GM20000 (cell line): Measurements from ENCODE around the gene CDK4.
A peak's percentile ranks its signal among the peaks of the same experiment; 100 is the strongest.

ENCODE experiments used
- DNase-seq: peaks from one replicate; pipeline ENCODE4 v3.0.0; 2012; ENCODE audit warnings: low spot score
- TF ChIP-seq, protein P1 (sequence below): IDR thresholded peaks from 2 replicates; pipeline ENCODE4 v1.5.1; 2012; ENCODE audit warnings: mild to moderate bottlenecking, control low read depth; ENCODE audit errors: extremely low read depth, missing control alignments

CDK4 gene

DNA sequence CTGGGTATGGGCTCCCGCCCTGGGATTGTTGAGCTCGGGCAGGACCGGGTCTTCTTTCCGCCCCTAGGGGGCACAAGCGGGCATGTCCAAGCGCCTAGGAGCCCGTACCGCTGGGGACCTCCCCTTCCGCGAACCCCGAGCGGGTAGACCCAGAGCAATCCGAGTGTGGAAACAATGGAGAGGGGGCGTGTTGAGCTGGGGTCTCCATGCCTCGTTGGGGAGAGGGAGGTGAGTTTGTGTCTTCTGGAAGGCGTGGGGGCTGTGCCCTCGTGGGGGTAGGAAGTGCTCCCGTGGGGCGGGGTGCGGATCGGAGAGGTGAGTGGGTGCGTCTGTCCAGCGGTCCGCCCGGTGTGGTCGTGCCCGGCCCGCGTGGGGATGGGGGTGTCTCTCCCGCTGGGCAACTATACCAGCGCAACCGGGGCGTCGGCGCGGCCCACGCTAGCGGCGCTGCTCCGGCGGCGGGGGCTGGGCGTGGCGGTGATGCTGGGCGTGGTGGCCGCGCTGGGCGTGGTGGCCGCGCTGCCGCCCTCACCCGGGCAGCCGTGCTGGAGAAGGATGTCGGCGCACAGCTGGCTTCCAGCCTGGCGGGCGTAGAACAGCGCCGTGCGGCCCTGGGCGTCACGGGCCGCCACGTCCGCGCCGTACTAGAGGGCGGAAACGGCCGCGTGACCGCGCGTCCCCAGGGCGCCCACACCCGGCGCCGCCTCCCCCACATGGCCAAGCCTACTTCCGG, 25.8 kb downstream of the CDK4 start:
- DNase-seq = peak; percentile 55
- TF ChIP-seq, protein P1, sequence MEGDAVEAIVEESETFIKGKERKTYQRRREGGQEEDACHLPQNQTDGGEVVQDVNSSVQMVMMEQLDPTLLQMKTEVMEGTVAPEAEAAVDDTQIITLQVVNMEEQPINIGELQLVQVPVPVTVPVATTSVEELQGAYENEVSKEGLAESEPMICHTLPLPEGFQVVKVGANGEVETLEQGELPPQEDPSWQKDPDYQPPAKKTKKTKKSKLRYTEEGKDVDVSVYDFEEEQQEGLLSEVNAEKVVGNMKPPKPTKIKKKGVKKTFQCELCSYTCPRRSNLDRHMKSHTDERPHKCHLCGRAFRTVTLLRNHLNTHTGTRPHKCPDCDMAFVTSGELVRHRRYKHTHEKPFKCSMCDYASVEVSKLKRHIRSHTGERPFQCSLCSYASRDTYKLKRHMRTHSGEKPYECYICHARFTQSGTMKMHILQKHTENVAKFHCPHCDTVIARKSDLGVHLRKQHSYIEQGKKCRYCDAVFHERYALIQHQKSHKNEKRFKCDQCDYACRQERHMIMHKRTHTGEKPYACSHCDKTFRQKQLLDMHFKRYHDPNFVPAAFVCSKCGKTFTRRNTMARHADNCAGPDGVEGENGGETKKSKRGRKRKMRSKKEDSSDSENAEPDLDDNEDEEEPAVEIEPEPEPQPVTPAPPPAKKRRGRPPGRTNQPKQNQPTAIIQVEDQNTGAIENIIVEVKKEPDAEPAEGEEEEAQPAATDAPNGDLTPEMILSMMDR = no peak

DNA sequence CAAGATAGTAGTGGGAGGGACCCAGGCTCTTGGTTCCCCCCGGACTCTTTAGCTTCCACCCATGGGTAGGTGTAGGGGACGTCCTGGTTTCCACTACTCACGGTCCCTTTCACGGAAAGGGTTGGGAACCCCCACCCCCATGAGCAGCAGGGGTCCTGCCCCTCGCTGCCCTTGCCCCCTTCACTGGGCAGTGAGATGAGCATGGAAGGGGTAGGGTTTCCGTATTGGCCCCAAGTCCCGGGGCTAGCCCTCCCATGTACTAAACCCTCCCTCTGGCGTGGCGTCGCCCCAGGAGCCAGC, 26.3 kb downstream of the CDK4 start:
- peak; percentile 31 for DNase-seq
- TF ChIP-seq, protein P1 = no peak

DNA sequence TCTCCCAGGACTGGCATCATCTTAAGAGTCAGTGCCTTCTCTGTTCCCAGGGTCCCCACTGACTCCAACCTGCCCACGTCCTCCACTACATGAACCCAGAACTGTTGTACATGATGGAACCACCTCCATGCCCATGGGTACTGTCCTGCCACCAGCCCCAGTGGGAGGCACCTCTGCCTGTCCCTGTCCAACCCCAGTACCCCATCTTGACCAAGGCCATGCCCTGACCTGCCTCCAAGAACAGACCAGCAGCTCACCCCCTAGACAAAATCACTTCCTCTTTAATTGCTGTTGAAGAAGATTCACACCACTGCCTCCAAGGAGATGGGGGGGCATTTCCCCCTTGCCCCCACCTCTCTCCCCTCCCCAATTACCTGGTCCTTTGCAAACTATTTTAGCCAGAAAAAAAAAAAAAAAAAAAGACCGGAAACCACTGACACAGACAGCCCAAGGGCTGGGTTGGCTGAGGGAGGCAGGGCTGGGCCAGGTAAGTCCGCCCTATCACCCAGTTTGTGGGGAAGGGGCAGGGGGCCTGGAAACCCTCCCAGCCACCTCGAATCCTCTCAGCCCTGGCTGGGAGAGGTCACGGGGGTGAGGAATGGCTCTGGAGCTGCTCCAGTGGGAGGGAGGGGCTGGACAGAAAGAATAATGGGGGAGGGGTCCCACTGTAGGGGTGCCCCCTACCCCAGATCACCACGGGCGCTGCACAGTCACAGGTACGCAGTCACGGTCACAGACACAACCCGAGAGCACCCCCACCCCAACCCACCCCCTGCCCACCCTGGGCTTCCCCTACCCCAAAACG, 27.0 kb downstream of the CDK4 start:
- DNase-seq = peak; percentile 18

DNA sequence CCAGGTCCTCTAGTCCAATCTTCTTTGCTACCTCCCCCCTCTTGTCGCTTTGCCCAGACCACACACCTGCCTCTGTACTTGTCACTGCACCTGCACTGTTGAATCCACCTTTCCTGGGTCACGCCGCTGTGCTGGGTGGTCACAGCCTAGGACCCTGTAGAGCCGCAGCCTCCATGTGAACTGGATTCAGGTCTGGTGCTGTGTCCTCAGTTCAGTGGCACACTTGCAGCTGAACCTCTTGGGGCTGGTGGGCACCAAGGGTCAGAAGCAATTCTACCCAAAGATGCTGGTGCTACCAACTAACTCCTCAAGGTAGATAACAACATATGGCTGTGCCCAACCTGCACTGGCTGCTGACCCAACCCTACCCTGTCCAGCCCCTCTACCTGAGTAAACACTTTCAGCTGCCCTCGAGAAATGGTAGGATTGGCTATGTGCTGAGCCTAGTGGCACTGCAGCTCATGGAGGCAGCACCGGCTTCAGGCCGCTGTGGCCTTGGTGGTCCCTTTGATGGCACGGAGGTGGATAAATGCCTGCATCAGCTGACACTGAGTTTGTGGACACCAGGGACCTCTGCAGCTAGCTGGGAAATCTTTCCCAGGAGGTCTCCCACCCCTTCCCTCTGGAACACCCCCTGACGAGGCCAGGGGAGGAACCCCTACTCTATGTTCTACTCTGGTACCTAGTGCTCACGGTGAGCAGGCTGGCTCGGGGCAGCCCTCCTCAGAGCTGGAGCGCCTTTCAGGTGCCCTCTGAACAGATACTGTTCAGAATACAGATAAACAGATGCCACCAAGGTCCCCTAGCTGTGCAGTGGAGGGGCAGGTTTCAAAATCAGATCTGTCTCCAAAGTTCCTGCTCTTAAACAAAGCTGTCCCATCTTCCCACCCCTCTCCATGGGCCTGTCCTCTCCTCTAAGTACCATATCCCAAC, 27.8 kb downstream of the CDK4 start:
- TF ChIP-seq, protein P1 = no peak

More for the DNA sequence above, 27.0 kb downstream of the CDK4 start:
- TF ChIP-seq, protein P1 = no peak

GRCh38 chr12:57723630-57723962, 28.5 kb downstream of the CDK4 start:
- DNase-seq = peak; percentile 21
- TF ChIP-seq, protein P1 = no peak

More for the DNA sequence above, 27.8 kb downstream of the CDK4 start:
- peak; percentile 32 for DNase-seq

GRCh38 chr12:57722716-57723629, 29.1 kb downstream of the CDK4 start:
- peak; percentile 8 for DNase-seq
- TF ChIP-seq, protein P1 = no peak

DNA sequence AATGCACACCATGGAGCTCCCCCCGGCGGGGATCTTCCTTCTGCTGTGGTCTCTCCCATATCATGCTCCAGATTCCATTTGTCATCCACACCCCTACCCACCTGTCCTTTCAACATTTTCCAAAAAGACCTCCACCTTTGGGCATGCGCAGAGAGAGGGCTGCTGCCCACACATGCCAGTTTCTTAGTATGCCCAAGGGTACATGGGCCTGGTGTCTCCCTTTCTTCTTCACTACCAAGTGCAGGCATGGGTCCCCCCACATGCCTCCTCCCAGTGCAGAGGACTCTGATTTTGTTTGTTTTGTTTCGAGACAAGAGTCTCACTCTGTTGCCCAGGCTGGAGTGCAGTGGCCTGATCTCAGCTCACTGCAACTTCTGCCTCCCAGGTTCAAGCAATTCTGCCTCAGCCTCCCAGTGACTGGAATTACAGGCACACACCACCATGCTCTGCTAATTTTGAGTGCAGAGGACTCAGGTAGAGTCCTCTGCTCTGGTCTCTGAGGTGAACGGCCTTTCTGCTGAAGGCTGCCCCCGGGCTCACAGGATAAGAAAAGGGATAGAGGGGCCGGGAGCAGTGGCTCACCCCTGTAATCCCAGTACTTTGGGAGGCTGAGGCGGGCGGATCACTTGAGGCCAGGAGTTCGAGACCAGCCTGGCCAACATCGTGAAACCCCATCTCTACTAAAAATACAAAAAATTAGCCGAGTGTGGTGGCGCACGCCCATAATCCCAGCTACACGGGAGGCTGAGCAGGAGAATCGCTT, 30.1 kb downstream of the CDK4 start:
- peak; percentile 7 for DNase-seq
